Right hindlimb (tissue), 1 donor: ENCODE measurements around the gene NCF4.
A peak's percentile ranks its signal among the peaks of the same experiment; 100 is the strongest.

ENCODE experiments used
- DNase-seq: peaks from one replicate; pipeline ENCODE4 v3.0.0-alpha.2; 2018

Gene NCF4

GRCh38 chr22:36838119-36839030, 22.4 kb upstream of the NCF4 start:
- DNase-seq = no peak

- no peak for DNase-seq
Observed at GRCh38 chr22:36839356-36840073, 21.3 kb upstream of the NCF4 start.

GRCh38 chr22:36840106-36840505, 20.7 kb upstream of the NCF4 start:
- no peak for DNase-seq

- DNase-seq = no peak
Observed at GRCh38 chr22:36846271-36846670, 14.5 kb upstream of the NCF4 start.

GRCh38 chr22:36846949-36847348, 13.9 kb upstream of the NCF4 start:
- no peak for DNase-seq

- DNase-seq = no peak
Observed at GRCh38 chr22:36850056-36850455, 10.8 kb upstream of the NCF4 start.

GRCh38 chr22:36850682-36851081, 10.1 kb upstream of the NCF4 start:
- DNase-seq = no peak

- DNase-seq = no peak
Observed at GRCh38 chr22:36852056-36852973, 8.5 kb upstream of the NCF4 start.

- peak; percentile 62 for DNase-seq
Observed at GRCh38 chr22:36853407-36854099, 7.3 kb upstream of the NCF4 start.

- DNase-seq = no peak
Observed at GRCh38 chr22:36855478-36855877, 5.3 kb upstream of the NCF4 start.

GRCh38 chr22:36856121-36856791, 4.5 kb upstream of the NCF4 start:
- DNase-seq = peak; percentile 93

- DNase-seq = no peak
Observed at GRCh38 chr22:36856792-36857135, 4.0 kb upstream of the NCF4 start.

- DNase-seq = no peak
Observed at GRCh38 chr22:36858156-36858555, 2.6 kb upstream of the NCF4 start.

GRCh38 chr22:36858966-36859365, 1.8 kb upstream of the NCF4 start:
- DNase-seq = no peak

- no peak for DNase-seq
Observed at GRCh38 chr22:36860017-36860416, 789 bp upstream of the NCF4 start.

- DNase-seq = no peak
Observed at GRCh38 chr22:36860438-36860820, 377 bp upstream of the NCF4 start.

- peak; percentile 33 for DNase-seq
Observed at GRCh38 chr22:36862251-36863242, 1.7 kb downstream of the NCF4 start.

- no peak for DNase-seq
Observed at GRCh38 chr22:36863281-36863680, 2.5 kb downstream of the NCF4 start.

- DNase-seq = no peak
Observed at GRCh38 chr22:36863979-36864378, 3.2 kb downstream of the NCF4 start.

GRCh38 chr22:36864454-36865215, 3.8 kb downstream of the NCF4 start:
- DNase-seq = no peak
